Posterior cingulate gyrus (tissue), 11 donors: ENCODE measurements around the gene GPR161.
A peak's percentile ranks its signal among the peaks of the same experiment; 100 is the strongest.

Source experiments
- DNase-seq, 10 donors: peaks; one replicate each; pipeline versions ENCODE4 v3.0.0 to v3.0.0-alpha.2; 2020 to 2021; ENCODE audit warnings: mixed read lengths in 3 of 10
- intact Hi-C: fragments of 100-400 bp; cut with DNase I; formaldehyde crosslinking; loops from one replicate; pipeline ENCODE4 v1.15.1; 2023

Gene GPR161

DNA sequence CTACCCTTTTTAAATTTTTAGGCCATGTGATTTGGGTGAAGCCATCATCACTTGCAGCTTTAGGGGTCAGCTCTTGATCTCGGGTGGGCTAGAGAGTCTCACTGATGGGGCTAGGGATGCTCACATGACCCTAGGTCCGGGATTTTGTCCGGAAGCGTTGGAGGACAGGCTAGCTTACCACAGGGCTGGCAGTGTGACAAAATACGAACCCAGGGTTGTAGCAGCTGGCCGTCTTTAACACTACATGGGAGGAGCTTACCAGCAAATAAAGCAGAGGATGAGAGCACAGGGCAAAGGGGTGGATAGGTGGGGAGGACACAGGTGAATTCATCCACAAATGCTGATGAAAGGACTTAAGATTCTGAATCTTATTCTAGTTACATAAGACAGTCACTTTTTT is 21.9 kb downstream of the GPR161 start:
- intact Hi-C loops, result no loop called here
- DNase-seq, result no peak

DNA sequence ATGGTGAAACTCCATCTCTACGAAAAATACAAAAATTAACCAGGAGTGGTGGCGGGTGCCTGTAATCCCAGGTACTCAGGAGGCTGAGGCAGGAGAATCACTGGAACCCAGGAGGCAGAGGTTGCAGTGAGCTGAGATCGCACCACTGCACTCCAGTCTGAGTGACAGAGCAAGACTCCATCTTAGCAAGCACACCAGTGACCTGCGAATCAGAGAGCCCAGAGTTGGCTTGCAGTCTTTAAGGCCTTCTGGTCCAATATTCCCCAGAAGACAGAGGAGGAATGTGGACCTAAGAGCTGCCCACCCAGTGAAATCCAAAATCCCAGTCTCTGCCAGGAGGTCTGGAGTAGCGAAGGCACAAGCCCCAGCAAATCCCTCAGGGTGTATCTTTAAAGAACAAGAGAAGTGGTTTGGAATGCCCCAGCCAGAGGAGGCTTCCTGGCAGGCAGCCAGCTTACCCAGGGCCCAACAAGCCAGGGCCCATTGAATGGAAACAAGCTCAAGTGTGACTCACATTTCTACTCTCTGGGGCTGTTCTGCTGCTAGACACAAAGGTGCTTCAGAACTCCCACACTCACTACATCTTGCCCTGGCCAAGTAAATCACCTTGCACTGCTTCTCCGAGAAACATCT is 23.9 kb downstream of the GPR161 start:
- DNase-seq, result peak in 1 of 10 donors; percentile 37
- intact Hi-C loops, result no loop called here

DNA sequence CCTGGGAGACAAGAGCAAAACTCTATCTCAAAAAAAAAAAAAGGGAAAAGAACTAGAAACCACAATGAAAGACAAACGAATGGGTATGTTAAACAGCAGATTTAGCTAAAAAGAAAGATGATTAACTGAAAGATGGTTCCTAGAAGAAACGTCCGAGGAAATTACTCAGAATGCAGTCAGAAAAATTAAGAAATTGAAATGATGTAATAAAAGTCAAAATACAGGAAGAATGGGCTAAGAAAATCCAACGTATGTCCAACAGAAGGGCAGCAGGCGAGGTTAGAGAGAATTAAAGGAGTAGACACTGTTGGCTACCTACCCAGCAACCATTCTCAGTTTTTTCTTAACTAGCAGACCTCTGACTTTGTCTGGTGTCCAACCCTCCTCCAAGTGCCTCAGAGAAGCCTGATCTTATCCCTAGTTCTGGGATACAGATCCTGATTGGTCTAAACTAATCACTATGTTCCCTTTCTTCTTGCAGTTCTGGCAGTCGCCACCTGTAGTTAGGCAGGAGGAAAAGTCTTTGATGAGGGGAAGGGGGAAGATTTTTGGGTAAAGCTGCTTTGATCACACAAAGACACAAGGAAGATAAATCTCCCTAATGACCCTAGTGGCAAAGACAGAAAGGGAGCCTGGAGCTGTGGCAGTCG is 25.7 kb downstream of the GPR161 start:
- intact Hi-C loops, result no loop called here
- DNase-seq, result no peak

DNA sequence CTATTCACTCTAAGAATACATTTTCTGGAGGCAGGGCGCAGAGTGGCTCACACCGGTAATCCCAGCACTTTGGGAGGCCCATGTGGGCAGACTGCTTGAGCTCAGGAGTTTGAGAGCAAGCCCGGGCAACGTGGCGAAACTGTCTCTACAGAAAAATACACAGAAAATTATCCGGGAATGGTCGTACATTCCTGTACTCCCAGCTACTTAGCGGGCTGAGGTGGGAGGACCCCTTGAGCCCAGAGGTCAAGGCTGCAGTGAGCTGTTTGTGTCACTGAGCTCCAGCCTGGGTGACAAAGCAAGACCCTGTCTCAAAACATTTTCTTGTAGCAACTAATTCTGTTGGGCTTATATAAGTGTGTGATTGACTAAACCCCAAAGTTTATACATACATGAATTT is 30.5 kb downstream of the GPR161 start:
- intact Hi-C loops, result no loop called here

DNA sequence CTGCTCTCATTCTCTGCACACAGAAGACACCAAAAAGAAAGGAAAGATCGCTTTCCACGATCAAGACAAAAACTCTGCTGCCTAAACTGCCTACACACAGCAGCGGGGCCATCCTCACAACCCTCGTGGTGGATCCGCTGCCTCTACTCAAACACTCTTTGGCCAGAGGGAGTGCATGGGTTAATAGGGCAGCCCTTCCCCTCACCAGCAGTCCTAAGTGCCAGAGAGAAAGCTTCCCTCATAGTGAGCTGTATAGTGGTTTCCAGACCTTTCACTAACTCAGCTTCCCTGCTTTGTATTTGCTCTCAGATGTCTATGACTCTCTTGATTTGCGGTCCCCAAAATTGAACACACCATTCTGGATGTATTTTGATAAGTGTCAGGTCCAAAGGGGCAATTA is 30.9 kb downstream of the GPR161 start:
- no peak for DNase-seq
- intact Hi-C loops, result no loop called here

More for the DNA sequence above, 30.5 kb downstream of the GPR161 start:
- DNase-seq, result no peak

DNA sequence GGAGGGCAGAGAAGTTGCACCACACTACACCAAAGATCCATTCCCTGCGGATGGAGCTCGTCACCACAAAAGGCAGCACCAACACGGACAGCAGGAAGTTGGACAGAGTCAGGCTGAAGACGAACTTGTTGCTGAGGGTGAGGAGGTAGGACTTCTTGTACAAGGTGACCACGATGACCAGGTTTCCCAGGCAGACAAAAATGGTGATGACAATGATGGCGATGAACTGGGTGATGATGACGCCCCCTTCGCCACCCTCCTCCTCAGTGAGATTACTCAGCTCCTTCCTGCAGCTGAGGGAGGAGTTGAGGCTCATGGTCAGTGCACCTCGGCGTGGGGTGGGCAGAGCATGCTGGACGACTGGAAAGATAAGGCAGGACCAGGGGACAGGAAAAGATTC is 32.2 kb downstream of the GPR161 start:
- intact Hi-C loops, result no loop called here
- DNase-seq, result no peak

DNA sequence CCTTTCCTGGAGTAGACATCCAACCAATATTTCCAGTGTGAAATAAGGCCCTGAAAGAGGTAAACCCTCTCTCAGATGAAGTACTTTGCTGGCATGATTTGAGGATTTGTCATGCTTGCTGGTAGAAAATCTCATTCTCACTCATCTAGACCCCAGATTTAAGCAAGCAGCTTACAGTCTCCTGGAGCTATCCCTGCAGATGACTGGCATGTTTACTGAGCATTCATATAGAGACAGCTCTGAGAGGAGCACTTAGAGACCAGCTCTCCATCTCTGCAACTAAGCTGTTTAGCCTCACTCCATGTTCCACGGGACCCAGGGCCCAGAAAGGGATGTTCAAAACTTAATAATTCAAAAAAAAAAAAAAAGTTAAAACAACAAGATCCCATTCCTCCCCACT is 34.2 kb downstream of the GPR161 start:
- intact Hi-C loops, result no loop called here
- no peak for DNase-seq

DNA sequence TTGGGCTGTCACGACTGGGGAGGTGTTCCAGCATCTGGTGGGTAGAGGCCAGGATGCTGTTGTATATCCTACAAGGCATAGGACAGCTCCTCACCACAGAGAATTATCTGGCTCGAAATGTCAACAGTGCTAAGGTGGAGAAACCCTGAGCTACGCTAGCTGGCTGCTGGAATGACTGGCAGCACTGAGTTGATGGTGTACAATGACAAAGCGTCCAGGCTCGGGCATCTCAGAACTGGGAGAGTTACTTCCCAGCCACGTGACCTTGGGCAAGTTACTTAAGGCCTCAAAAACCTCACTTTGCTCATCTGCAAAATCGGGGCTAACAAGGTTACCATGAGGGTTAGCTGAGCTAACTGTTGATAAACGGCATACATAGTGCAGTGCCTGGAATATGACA is 35.4 kb downstream of the GPR161 start:
- intact Hi-C loops, result no loop called here
- no peak for DNase-seq

DNA sequence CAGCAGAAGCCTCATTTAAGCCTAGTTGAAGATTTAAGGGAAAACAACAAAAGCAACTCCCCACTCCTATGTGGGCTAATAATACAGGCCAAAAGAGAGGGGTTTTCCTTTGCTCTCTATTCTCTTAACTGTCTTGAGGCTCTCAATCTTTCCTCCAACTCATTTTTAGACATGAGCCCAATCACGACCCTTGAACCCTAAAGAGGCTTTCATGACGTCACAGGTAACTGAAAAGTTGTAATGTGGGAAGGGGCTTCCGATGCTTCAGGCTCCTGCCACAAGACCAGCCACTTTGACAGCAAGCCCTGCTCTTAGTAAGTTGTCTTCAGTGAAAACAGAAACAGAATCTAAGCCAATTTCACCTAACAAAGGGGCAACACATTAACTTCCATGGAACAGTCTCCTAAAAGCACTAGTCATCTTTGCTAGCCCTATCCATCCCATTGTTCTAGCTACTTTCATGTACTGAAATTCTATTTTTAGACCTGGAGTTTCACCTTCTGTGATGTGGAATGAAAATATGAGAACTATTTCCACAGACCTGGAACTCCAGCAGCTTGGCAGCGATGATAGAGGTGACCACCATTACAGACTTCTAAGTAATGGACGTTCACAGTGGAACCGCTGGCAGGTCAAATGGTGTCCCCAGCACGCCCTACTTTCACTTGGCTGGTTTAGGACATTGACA is 36.3 kb downstream of the GPR161 start:
- intact Hi-C loops, result no loop called here
- no peak for DNase-seq

DNA sequence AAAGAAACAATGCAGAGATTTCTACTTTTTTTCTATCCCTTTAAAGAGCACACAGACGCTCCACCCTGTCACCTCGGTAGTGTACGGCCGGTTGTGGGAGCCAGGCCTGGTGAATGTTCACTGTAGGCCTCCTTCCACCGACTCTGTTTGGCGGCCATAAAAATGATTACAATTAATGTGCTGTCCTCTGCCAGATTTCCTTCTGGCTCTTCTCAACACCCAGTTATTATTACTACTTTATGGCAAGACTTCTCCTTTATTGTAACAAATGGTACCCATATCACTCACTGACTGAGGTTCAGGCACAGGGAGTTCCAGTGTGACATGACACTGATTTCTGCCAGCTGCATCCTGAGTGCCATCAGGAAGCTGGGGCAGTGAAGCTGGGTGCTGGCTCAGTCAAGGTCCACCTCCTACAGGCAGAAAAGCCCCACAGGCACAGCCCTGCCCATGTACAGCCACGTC is 37.4 kb downstream of the GPR161 start:
- intact Hi-C loops, result no loop called here
- peak in 1 of 10 donors; percentile 34 for DNase-seq

DNA sequence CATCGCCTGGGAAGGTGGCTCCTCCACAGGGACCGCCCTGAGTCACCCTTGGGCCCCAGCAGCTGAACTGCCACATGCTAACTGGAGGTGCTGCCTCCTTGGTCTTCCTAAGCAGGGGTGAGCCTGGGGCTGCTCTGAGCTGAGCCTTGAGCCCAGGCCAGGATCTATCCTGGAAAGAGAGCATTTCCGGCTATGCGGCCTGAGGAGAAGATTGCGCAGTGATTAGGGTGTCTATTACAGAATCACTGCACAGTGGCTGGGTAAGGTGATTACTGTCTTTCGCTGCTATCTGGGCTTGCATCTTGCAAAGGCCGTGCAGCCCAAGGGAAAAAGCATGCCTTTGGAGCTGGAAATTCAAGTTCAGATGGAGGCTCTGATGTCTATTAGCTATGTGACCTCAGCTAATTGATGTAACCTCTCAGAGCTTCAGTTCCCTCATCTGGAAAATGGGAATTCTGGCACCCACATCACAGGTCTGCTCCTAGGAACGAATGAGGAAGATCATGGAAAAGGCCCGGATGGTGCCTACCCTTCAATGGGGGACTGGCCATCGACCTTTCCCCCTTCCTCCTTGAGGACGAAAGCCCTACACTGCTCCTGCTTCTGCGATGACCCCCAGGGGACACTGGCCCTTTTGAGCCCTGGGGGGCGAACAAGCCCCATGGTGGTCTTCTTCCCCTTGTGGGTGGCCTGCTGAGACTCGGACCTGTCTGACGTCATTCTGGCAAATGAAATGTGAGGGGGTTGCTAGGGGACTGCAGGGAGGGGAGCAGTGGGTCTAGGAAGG is 38.0 kb downstream of the GPR161 start:
- peak in 1 of 10 donors; percentile 46 for DNase-seq
- intact Hi-C loops, result no loop called here

DNA sequence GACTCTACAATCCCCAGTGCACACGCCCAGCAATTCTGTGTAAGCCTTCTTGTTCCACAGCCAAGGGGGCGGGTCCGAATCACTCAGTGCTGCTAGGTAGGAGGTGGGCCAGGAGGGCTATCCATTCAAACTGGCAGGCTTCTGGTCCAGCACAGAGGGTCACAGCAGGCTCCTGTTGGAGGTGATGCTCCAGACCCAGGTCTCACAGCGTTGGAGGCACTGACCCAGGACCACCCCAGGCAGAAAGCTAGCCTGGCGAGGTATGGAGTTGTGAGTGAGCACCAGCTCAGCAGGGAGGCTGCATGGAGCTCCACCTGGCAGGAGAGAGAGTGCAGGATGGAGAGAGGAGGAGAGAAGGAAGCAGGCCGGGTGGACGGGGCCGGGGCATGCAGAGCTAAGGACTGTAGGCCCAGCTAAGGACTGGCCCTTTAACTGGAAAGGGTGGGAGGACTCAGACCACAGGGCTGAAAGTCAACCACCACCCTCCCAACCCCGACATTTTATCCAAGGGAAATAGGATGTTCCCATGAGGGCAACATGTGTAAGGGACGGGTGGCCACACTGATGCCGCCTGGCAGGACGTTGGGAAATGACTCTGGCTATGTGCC is 38.7 kb downstream of the GPR161 start:
- DNase-seq, result peak in 1 of 10 donors; percentile 67
- intact Hi-C loops, result no loop called here

DNA sequence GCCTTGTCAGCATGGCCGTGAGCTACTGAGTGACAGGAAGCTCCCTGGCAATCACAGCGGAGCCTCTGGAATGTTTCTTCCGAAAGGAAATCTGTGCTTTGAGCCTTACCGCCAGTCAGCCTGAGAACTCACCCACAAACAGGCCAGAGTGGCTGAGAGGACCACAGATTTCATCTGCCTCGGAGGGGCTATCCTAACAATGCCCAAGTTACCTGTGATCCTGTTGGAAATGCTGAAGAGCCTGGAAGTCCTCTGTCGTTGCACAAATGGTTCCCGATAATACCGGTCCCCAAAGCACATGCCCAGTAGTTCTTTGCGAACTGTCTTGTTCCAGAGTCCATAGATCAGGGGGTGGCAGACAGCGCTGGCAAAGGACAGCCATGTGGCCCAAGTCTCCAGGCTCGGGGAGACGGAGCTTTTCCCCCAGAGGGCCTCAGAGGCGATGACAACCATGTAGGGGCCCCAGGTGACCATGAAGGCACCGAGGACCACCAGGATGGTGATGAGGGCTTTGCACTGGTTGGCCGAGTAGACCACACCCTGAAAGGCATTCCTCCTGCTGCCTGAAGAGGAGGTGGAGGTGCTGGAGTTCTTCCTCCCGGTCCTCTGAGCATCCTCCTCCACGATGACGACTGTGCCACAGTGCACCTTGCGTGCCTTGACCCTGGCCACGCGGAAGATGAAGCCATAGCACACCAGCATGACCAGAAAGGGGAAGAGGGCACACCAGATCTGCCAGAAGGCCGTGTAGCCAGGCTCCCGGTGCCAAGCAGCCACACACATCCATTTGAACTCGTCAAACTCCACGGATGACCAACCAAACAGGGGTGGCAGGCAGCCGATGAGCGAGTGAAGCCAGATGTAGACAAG is 40.2 kb downstream of the GPR161 start:
- peak in 1 of 10 donors; percentile 47 for DNase-seq
- intact Hi-C loops, result no loop called here

DNA sequence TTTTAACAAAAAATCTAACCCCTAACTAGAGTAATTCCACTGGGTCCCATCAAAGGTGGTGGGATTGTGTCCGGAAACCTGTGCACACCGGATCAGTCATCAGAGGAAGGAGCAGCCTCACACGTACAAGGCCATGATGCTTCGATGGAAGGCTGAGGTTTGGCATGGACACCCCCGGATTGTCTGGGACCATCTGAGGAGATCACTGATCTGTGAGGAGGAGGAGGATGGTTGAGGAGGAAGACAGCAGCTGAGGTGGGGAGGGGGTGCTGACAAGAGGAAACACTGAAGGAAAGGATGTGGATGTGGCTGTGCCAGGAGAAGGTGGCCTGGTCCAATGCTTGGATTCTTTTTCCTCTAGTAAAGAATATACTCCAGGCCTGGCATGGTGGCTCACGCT is 41.3 kb downstream of the GPR161 start:
- intact Hi-C loops, result no loop called here
- no peak for DNase-seq

DNA sequence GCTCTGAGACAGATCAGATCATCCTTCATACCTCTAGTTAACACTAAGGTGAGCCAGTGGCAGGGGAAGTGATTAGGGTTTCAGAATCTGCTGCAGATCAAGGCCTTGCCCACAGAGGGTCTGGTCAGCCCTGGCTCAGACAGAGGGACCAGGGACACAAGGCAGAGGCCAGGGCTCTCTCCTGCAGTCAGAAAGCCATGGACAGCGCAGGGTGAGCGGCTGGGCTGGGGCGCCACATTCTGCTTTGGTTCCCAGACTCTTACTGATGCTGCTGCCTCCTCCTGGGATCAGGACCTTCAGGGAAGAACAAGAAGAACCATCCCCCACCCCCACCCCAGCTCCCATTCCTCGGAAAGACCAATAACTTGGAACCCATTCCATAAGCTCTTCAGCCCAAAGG is 43.1 kb downstream of the GPR161 start:
- DNase-seq, result peak in 1 of 10 donors; percentile 34
- intact Hi-C loops, result no loop called here

DNA sequence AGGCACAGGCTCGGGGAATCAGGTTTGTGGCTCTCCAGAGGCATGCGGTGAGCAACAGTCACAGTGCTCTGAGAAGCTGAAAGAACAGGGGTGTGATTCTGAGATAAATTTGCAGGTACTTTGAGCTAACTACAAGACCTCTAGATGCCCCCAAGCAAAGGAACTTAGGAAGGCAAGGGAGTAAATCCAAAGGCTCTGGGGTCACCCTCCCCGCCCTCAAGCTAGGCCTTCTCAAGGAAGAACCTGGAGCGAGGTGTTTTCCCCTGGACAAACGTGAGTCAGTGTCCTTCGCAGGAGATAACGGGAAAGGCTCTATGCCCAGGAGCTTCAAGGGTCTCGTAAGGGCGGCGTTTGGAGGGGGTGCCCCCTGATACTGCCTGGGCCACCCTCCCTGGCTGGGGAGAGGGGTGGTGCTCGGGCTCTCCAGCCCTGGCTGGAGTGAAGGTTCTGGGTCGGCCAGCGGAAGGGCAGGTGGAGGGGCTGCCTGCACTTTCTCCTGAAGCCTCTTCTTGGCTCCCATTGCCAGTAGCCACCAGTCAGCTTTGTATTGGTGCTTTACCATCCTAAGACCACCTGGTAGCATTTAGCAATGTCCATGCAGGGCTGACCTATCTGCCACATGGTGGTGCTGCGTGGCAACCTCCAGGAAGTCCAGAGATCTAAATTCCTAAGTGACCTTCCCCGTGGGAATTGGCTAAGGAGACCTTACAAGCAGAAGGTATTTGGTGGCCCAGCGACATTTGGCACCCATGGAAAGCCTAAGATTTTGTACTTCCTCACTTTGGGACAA is 44.0 kb downstream of the GPR161 start:
- intact Hi-C loops, result no loop called here
- DNase-seq, result peak in 1 of 10 donors; percentile 70

DNA sequence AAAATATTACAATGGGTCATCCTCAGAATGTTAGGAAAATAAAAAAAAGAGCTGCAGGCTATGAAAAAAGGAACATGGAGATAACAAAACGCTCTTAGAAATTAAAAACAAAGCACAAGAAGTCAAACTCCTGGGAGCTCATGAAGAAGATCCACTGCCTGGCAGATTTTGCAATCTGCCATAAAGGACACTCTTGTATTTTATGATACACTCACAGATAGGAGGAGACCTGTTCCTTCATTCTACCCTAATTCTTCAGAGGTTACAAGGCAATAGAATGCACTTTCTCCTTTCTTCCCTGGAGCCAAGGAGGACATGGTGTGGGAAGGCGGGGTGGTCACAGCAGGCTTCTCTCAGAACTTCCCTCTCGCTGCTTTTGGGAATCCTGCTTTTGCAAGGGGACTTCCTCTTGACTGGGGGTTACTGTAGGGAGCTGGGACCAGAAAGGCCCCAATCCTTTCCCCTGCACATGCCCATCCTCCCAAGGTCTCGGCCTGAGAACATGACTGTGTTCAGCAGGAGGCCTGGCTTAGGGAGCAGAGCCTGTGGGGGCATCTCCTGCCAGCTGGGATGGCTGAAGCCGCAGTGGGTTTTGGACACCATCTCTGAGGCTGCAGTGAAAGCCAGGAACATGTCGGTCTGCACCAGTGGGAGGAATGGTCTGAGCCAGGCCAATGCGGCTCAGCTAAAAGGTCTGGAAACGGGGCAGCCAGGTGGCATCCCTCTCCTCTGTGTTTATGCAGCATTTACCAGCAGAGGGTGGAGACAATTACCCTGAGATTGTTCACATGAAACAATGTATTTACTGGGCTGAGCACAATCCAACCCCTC is 44.8 kb downstream of the GPR161 start:
- DNase-seq, result peak in 1 of 10 donors; percentile 85
- intact Hi-C loops, result no loop called here

DNA sequence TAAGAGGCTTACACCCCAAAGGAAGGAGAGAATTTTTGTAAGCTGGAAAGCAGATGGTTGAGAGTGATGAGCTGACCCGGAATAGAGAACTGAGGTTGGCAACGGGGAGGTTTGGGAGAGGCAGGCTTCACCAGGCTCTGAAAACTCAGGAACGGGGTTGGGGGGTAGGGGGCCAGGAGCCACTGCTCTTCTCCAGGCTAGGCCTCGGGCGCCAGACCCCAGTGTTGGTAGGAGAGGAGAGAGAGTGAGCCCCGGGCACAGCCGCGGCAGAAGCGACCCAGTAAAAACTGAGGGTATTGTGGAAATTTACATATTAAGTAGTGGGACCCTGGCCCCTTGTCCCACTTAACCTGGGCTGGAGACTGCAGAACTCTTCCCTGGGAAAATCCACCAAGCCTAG is 45.7 kb downstream of the GPR161 start:
- DNase-seq, result peak in 1 of 10 donors; percentile 54
- intact Hi-C loops, result no loop called here
